Neural progenitor cell (in vitro differentiated cells): Measurements from ENCODE around the gene LGR4.

Experiments used
- EZH2 ChIP-seq: fragments of 200-600 bp; sonication (generic); IDR thresholded peaks from 2 replicates; pipeline ENCODE4 v1.6.1; 2017; ENCODE audit warnings: antibody characterized with exemption, mild to moderate bottlenecking, moderate library complexity
- TF ChIP-seq, protein P1 (sequence below): fragments of 200-600 bp; sonication (generic); IDR thresholded peaks from 2 replicates; pipeline ENCODE4 v1.5.1; 2017; ENCODE audit warnings: antibody characterized with exemption, mild to moderate bottlenecking

DNA sequence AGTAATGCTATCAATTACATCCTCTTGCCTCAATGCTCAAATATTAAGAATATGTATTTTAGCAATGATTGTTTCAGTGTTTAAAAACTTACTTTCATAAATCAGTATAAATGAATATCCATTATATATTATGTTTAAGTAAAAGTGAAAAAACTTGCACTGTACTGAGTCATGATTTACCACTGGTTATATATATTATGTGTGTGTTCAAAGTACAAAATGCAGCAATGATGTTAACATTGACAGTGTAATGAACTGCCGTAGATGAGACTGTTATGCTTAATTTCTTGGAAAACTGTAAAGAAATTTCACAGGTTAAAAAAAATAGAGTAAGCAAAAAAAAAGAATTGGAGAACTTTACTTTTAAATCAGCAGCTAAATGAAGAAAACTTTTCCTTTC lies 25.3 kb upstream of the LGR4 start:
- TF ChIP-seq, protein P1, sequence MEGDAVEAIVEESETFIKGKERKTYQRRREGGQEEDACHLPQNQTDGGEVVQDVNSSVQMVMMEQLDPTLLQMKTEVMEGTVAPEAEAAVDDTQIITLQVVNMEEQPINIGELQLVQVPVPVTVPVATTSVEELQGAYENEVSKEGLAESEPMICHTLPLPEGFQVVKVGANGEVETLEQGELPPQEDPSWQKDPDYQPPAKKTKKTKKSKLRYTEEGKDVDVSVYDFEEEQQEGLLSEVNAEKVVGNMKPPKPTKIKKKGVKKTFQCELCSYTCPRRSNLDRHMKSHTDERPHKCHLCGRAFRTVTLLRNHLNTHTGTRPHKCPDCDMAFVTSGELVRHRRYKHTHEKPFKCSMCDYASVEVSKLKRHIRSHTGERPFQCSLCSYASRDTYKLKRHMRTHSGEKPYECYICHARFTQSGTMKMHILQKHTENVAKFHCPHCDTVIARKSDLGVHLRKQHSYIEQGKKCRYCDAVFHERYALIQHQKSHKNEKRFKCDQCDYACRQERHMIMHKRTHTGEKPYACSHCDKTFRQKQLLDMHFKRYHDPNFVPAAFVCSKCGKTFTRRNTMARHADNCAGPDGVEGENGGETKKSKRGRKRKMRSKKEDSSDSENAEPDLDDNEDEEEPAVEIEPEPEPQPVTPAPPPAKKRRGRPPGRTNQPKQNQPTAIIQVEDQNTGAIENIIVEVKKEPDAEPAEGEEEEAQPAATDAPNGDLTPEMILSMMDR = no peak
- no peak for TF ChIP-seq EZH2
